SK-N-SH treated with all-trans-retinoic acid at 6 μM for 48 hours (cell line): ENCODE results near the gene SOX6.
A peak's percentile ranks its signal among the peaks of the same experiment; 100 is the strongest.
"Not testable (repeated sequence)": the region's sequence is repeated elsewhere in the genome, so short reads cannot be mapped to it uniquely, and the experiment has no call there.

Experiments
- ATAC-seq: fragments of 200-7000 bp; cut with Tn5 transposase; 3 replicates; pipeline ENCODE4 v1.9.1; 2020; ENCODE audit warnings: mild to moderate bottlenecking, moderate library complexity
- BACH2 ChIP-seq: fragments of 250-450 bp; sonication (Bioruptor Pico); IDR thresholded peaks from 2 replicates; pipeline ENCODE4 v1.9.0; 2021; ENCODE audit warnings: mild to moderate bottlenecking, borderline replicate concordance
- ESRRG ChIP-seq: fragments of 250-450 bp; sonication (Bioruptor Pico); IDR thresholded peaks from 2 replicates; pipeline ENCODE4 v1.6.1; 2021; ENCODE audit warnings: mild to moderate bottlenecking
- GLIS3 ChIP-seq: fragments of 250-450 bp; sonication (Bioruptor Pico); IDR thresholded peaks from 2 replicates; pipeline ENCODE4 v1.5.0; 2020; ENCODE audit warnings: mild to moderate bottlenecking, moderate library complexity
- ISL1 ChIP-seq: fragments of 250-450 bp; sonication (Bioruptor Pico); IDR thresholded peaks from 2 replicates; pipeline ENCODE4 v2.1.2; 2022; ENCODE audit warnings: mild to moderate bottlenecking, moderate library complexity
- OSR1 ChIP-seq: fragments of 250-450 bp; sonication (Bioruptor Pico); IDR thresholded peaks from 2 replicates; pipeline ENCODE4 v1.8.0; 2022; ENCODE audit warnings: moderate library complexity, mild to moderate bottlenecking, inconsistent platforms
- PPARA ChIP-seq: fragments of 250-450 bp; sonication (Bioruptor Pico); IDR thresholded peaks from 2 replicates; pipeline ENCODE4 v1.5.0; 2020; ENCODE audit warnings: mild to moderate bottlenecking, borderline replicate concordance
- SNAI2 ChIP-seq: fragments of 250-450 bp; sonication (Bioruptor Pico); IDR thresholded peaks from 2 replicates; pipeline ENCODE4 v1.5.0; 2020; ENCODE audit warnings: mild to moderate bottlenecking, moderate library complexity
- TCF4 ChIP-seq: fragments of 250-450 bp; sonication (Bioruptor Pico); IDR thresholded peaks from 2 replicates; pipeline ENCODE4 v1.8.0; 2021; ENCODE audit warnings: mild to moderate bottlenecking, moderate library complexity, borderline replicate concordance
- TOX ChIP-seq: fragments of 250-450 bp; sonication (Bioruptor Pico); IDR thresholded peaks from 2 replicates; pipeline ENCODE4 v1.8.0; 2021; ENCODE audit warnings: mild to moderate bottlenecking, moderate library complexity, borderline replicate concordance
- ZNF565 ChIP-seq: fragments of 450-650 bp; formaldehyde crosslinking; conservative IDR thresholded peaks from 2 replicates; pipeline ENCODE4 v1.5.0; 2020; ENCODE audit warnings: low read depth, mild to moderate bottlenecking, moderate library complexity
- ZNF8 ChIP-seq: fragments of 450-650 bp; formaldehyde crosslinking; IDR thresholded peaks from 2 replicates; pipeline ENCODE4 v1.5.0; 2020; ENCODE audit warnings: mild to moderate bottlenecking, moderate library complexity
- TF ChIP-seq, protein P1 (sequence below): fragments of 250-450 bp; sonication (Bioruptor Pico); IDR thresholded peaks from 2 replicates; pipeline ENCODE4 v1.8.0; 2020; ENCODE audit warnings: mild to moderate bottlenecking, moderate library complexity, borderline replicate concordance
- TF ChIP-seq, protein P2 (sequence below): fragments of 250-450 bp; sonication (Bioruptor Pico); IDR thresholded peaks from 2 replicates; pipeline ENCODE4 v1.5.1; 2021; ENCODE audit warnings: mild to moderate bottlenecking, moderate library complexity
- TF ChIP-seq, protein P3 (sequence below): fragments of 250-450 bp; sonication (Bioruptor Pico); IDR thresholded peaks from 2 replicates; pipeline ENCODE4 v1.8.0; 2021; ENCODE audit warnings: low read depth, mild to moderate bottlenecking, moderate library complexity, borderline replicate concordance
- TF ChIP-seq, protein P4 (sequence below): fragments of 250-450 bp; sonication (Bioruptor Pico); IDR thresholded peaks from 2 replicates; pipeline ENCODE4 v1.5.1; 2020; ENCODE audit warnings: low read depth, mild to moderate bottlenecking, moderate library complexity
- TF ChIP-seq, protein P5 (sequence below): fragments of 250-450 bp; sonication (Bioruptor Pico); IDR thresholded peaks from 2 replicates; pipeline ENCODE4 v1.5.0; 2020; ENCODE audit warnings: mild to moderate bottlenecking, moderate library complexity

SOX6 gene

DNA sequence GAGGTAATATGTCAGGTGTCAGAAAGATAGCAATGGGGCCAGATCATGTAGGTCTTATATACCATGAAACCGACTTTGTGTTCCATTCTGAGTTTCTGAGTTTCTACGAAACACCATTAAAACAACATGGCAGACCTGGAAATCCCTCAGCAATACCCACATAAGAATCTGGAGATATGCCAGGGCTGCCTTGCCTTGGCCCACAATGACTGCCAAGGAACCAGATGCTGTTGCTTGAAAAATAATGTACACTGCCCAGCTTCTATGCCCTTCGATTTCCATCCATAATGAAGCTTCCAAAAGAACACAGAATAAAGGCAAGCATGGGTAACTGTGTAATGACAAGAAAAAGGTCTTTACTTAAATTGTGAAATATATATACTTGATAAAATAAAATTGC lies 277.4 kb downstream of the SOX6 start (continued):
- TF ChIP-seq, protein P1, sequence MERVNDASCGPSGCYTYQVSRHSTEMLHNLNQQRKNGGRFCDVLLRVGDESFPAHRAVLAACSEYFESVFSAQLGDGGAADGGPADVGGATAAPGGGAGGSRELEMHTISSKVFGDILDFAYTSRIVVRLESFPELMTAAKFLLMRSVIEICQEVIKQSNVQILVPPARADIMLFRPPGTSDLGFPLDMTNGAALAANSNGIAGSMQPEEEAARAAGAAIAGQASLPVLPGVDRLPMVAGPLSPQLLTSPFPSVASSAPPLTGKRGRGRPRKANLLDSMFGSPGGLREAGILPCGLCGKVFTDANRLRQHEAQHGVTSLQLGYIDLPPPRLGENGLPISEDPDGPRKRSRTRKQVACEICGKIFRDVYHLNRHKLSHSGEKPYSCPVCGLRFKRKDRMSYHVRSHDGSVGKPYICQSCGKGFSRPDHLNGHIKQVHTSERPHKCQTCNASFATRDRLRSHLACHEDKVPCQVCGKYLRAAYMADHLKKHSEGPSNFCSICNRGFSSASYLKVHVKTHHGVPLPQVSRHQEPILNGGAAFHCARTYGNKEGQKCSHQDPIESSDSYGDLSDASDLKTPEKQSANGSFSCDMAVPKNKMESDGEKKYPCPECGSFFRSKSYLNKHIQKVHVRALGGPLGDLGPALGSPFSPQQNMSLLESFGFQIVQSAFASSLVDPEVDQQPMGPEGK (CRISPR knock-in tag): no peak

DNA sequence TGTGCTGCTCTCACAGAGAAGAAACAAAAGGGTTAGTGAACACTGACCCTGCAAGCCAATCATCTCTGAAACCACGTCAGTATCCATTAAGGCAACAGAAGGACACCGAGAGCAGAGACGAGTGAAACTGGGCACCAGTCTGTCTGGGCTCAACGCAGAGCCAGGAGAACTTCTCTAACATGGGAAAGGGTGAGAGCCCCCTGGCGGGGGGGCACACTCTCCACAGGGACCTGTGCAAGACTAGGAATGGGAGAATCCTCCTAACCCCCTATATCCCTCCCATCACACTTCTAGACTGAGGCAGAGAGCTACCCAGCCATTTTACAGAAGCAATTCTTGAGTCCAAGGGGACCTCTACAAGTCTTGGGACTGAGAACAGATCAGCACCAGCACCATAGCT lies 285.8 kb downstream of the SOX6 start:
- TF ChIP-seq BACH2 (CRISPR knock-in tag) (no peak), GLIS3 (no peak), PPARA (CRISPR knock-in tag) (no peak), TCF4 (CRISPR knock-in tag) (no peak), ESRRG (CRISPR knock-in tag) (no peak), TOX (CRISPR knock-in tag) (no peak), OSR1 (CRISPR knock-in tag) (no peak)
- TF ChIP-seq, protein P2, sequence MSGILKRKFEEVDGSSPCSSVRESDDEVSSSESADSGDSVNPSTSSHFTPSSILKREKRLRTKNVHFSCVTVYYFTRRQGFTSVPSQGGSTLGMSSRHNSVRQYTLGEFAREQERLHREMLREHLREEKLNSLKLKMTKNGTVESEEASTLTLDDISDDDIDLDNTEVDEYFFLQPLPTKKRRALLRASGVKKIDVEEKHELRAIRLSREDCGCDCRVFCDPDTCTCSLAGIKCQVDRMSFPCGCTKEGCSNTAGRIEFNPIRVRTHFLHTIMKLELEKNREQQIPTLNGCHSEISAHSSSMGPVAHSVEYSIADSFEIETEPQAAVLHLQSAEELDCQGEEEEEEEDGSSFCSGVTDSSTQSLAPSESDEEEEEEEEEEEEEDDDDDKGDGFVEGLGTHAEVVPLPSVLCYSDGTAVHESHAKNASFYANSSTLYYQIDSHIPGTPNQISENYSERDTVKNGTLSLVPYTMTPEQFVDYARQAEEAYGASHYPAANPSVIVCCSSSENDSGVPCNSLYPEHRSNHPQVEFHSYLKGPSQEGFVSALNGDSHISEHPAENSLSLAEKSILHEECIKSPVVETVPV: no peak
- TF ChIP-seq, protein P3, sequence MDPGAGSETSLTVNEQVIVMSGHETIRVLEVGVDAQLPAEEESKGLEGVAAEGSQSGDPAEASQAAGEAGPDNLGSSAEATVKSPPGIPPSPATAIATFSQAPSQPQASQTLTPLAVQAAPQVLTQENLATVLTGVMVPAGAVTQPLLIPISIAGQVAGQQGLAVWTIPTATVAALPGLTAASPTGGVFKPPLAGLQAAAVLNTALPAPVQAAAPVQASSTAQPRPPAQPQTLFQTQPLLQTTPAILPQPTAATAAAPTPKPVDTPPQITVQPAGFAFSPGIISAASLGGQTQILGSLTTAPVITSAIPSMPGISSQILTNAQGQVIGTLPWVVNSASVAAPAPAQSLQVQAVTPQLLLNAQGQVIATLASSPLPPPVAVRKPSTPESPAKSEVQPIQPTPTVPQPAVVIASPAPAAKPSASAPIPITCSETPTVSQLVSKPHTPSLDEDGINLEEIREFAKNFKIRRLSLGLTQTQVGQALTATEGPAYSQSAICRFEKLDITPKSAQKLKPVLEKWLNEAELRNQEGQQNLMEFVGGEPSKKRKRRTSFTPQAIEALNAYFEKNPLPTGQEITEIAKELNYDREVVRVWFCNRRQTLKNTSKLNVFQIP: no peak
- TF ChIP-seq, protein P4, sequence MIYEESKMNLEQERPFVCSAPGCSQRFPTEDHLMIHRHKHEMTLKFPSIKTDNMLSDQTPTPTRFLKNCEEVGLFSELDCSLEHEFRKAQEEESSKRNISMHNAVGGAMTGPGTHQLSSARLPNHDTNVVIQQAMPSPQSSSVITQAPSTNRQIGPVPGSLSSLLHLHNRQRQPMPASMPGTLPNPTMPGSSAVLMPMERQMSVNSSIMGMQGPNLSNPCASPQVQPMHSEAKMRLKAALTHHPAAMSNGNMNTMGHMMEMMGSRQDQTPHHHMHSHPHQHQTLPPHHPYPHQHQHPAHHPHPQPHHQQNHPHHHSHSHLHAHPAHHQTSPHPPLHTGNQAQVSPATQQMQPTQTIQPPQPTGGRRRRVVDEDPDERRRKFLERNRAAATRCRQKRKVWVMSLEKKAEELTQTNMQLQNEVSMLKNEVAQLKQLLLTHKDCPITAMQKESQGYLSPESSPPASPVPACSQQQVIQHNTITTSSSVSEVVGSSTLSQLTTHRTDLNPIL (CRISPR knock-in tag): no peak
- no peak for ATAC-seq

DNA sequence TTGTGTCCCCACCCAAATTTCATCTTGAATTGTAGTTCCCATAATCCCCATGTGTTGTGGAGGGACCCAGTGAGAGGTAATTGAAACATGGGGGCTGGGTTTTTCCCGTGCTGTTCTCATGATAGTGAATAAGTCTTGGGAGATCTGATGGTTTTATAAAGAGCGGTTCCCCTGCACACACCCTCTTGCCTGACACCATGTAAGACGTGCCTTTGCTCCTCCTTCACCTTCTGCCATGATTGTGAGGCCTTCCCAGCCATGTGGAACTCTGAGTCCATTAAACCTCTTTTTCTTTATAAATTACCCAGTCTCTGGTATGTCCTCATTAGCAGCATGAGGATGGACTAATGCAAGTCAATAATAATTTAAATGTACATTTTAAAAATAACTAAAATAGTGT lies 289.1 kb downstream of the SOX6 start:
- not testable (repeated sequence) for ATAC-seq

DNA sequence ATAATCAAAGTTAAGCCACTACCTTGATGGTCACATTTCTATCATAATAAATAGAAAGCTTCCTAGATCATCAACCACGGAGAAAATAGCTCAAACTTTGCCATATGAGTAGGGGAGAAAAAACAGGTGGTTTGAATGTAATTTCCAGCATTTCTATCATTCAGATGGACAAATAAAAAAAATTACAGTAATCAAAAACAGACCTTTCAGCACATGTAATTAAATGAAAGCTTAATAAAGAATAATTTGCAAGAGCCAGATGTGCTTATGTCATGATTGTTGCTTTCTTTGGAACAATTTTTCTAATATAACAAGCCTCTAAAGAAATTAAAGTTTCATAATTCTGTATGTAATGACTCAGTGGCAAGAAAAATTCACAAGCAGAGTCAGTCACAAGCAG lies 297.0 kb downstream of the SOX6 start:
- no peak for ATAC-seq
- TF ChIP-seq, protein P4 (CRISPR knock-in tag): peak; percentile 74; the same call in 1 of the 2 replicates
- TF ChIP-seq SNAI2 (CRISPR knock-in tag) (peak; percentile 98), ZNF565 (no peak), ZNF8 (0 out of 2 replicates have a peak, but pooled peaks have one; percentile 11), ISL1 (CRISPR knock-in tag) (no peak), TCF4 (CRISPR knock-in tag) (peak; percentile 99)
- TF ChIP-seq, protein P2: 0 out of 2 replicates have a peak, but pooled peaks have one; percentile 57
- TF ChIP-seq, protein P5, sequence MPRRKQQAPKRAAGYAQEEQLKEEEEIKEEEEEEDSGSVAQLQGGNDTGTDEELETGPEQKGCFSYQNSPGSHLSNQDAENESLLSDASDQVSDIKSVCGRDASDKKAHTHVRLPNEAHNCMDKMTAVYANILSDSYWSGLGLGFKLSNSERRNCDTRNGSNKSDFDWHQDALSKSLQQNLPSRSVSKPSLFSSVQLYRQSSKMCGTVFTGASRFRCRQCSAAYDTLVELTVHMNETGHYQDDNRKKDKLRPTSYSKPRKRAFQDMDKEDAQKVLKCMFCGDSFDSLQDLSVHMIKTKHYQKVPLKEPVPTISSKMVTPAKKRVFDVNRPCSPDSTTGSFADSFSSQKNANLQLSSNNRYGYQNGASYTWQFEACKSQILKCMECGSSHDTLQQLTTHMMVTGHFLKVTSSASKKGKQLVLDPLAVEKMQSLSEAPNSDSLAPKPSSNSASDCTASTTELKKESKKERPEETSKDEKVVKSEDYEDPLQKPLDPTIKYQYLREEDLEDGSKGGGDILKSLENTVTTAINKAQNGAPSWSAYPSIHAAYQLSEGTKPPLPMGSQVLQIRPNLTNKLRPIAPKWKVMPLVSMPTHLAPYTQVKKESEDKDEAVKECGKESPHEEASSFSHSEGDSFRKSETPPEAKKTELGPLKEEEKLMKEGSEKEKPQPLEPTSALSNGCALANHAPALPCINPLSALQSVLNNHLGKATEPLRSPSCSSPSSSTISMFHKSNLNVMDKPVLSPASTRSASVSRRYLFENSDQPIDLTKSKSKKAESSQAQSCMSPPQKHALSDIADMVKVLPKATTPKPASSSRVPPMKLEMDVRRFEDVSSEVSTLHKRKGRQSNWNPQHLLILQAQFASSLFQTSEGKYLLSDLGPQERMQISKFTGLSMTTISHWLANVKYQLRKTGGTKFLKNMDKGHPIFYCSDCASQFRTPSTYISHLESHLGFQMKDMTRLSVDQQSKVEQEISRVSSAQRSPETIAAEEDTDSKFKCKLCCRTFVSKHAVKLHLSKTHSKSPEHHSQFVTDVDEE (CRISPR knock-in tag): peak; percentile 40; the same call in 1 of the 2 replicates
